ENCODE results near the gene CHD5. TPM values are rescaled to one million over a fixed set of nuclear protein-coding genes. Genes with fewer than 3 reads are reported as not detected.

Gene CHD5
- total RNA-seq, 1 experiment from 2014 or later = 2.4 TPM

DNA sequence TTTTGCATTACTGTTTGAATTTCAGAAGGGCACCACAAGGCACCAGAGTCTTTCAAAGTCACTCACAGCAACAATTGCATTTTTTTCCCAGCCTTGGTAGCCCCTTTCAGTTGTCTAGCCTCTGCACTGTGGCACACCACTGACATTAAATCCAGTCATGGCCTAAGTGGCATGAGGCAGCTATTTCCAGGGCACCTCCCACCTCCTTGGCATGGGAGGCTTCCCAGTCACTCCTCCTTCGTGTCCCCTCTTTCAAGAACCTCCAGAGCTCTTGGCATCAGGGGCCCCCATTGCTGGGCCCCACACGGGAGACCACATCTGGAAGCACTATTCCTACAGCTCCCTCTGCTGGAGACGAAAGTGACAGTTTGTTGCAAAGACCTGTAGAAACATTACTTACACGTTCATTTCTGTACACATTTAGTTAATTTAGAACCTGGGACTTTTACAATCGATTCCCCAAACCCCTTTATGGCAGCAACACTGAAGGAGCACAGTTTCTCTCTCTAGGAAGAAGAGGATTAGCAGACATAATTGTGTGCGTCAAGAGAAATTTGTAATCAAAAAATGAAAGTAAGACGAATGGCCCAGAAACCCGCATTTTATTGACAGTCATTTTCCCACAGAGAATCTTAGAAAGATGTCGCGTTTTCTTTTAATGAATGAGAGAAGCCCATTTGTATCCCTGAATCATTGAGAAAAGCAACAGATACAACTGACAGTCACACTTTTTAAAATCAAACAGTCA lies 5.7 kb upstream of the CHD5 start (continued):
- TF ChIP-seq, protein P1, sequence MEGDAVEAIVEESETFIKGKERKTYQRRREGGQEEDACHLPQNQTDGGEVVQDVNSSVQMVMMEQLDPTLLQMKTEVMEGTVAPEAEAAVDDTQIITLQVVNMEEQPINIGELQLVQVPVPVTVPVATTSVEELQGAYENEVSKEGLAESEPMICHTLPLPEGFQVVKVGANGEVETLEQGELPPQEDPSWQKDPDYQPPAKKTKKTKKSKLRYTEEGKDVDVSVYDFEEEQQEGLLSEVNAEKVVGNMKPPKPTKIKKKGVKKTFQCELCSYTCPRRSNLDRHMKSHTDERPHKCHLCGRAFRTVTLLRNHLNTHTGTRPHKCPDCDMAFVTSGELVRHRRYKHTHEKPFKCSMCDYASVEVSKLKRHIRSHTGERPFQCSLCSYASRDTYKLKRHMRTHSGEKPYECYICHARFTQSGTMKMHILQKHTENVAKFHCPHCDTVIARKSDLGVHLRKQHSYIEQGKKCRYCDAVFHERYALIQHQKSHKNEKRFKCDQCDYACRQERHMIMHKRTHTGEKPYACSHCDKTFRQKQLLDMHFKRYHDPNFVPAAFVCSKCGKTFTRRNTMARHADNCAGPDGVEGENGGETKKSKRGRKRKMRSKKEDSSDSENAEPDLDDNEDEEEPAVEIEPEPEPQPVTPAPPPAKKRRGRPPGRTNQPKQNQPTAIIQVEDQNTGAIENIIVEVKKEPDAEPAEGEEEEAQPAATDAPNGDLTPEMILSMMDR (IDR thresholded peaks at IDR 0.05) = peak; percentile 43; the same call in 1 of the 2 replicates

DNA sequence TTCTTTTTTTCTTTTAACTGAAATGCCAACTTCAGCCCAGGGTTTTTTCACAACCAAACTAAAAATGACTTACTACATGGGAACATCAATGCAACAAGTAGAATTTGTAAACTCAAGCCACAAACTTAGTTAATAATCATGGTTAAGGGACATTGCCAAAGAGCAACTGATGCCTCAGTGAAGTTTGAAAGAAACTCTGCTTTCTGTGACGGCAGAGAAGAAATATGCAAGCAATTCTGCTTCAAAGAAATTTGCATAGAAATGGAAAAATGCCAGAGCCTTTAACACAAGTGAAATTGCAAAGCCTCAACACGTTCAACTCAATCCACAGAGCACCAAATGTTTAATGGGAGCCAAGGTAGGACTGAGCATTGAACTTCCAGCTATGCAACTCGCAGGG lies 5.0 kb upstream of the CHD5 start:
- no peak for ATAC-seq
- Mint-ChIP-seq H3K27ac (peak overlapping the region; percentile 74), H3K9me3 (no peaks in the 10 kb centered on the region), H3K4me1 (peaks cover 53% of the 10 kb centered on the region), H3K27me3 (ENCODE audit: low read depth) (peaks cover 27% of the 10 kb centered on the region), H3K4me3 (no peak overlapping the region; the same call in 1 of the 2 replicates), H3K36me3 (peaks cover 35% of the 10 kb centered on the region)
- POLR2A ChIA-PET = interaction anchor here (0.6 to 1.4 kb wide), 2 partner anchors 20 to 21 kb away, joined by 3 to 4 read pairs; partner anchors contain the start of gene RNF207
- TF ChIP-seq, protein P2, sequence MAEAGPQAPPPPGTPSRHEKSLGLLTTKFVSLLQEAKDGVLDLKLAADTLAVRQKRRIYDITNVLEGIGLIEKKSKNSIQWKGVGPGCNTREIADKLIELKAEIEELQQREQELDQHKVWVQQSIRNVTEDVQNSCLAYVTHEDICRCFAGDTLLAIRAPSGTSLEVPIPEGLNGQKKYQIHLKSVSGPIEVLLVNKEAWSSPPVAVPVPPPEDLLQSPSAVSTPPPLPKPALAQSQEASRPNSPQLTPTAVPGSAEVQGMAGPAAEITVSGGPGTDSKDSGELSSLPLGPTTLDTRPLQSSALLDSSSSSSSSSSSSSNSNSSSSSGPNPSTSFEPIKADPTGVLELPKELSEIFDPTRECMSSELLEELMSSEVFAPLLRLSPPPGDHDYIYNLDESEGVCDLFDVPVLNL (CRISPR knock-in tag; IDR thresholded peaks at IDR 0.05; ENCODE audit: borderline replicate concordance, low read depth) = no peak
- CTCF ChIA-PET = interaction anchor here (0.6 to 1.8 kb wide), 29 partner anchors 8 to 238 kb away, joined by 3 to 28 read pairs (median 4); partner anchors contain the start of genes ACOT7 and RNF207
- no peak for DNase-seq (ENCODE audit: low spot score)

DNA sequence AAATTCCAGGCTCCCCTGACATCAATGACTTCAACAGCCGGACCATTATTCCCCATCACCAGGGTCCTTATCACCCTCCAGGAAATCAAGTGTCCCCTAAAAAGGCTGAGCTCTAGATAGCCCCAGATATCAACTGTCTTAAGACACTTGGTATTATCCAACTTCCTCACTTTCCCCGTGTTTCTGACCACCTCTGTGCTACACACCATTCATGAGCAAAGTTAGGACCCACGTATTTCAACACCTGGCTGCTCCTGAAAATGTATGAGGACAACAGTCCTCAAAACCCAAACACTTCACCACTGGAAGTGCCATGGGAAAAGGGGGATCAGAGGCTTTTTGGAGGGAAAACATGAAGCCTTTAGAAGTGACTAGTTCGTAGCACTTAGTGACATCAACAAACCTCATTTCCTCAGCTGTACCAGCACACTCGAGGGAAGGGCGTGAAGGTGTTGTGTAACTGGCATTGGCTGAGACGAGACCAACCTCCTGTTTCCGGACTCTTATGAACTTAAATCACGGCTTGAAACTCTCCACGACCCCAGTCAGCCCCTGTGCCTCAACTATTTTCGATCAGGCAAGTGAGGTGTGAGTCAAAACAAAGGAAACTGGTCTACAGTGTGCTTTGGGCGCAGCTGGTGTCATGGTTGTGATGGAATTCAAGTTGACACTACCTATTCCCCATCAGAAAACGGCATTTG lies 4.1 kb upstream of the CHD5 start:
- peaks cover 53% of the 10 kb centered on the region for H3K4me1 Mint-ChIP-seq
- ChIA-PET CTCF (interaction anchor here (1.8 to 6.2 kb wide), 2 partner anchors 22 to 204 kb away, joined by 5 to 47 read pairs; partner anchors contain the start of gene RNF207), POLR2A (no interaction called here)
- H3K36me3 Mint-ChIP-seq = peaks cover 28% of the 10 kb centered on the region
- TF ChIP-seq PRRX2 (CRISPR knock-in tag; IDR thresholded peaks at IDR 0.05) (peak; percentile 53; the same call in 1 of the 2 replicates), EMX1 (CRISPR knock-in tag; IDR thresholded peaks at IDR 0.05) (0 out of 2 replicates have a peak, but pooled peaks have one; percentile 48)
- TF ChIP-seq, protein P3, sequence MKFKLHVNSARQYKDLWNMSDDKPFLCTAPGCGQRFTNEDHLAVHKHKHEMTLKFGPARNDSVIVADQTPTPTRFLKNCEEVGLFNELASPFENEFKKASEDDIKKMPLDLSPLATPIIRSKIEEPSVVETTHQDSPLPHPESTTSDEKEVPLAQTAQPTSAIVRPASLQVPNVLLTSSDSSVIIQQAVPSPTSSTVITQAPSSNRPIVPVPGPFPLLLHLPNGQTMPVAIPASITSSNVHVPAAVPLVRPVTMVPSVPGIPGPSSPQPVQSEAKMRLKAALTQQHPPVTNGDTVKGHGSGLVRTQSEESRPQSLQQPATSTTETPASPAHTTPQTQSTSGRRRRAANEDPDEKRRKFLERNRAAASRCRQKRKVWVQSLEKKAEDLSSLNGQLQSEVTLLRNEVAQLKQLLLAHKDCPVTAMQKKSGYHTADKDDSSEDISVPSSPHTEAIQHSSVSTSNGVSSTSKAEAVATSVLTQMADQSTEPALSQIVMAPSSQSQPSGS (CRISPR knock-in tag; IDR thresholded peaks at IDR 0.05; ENCODE audit: borderline replicate concordance, low read depth) = no peak
- TF ChIP-seq, protein P4, sequence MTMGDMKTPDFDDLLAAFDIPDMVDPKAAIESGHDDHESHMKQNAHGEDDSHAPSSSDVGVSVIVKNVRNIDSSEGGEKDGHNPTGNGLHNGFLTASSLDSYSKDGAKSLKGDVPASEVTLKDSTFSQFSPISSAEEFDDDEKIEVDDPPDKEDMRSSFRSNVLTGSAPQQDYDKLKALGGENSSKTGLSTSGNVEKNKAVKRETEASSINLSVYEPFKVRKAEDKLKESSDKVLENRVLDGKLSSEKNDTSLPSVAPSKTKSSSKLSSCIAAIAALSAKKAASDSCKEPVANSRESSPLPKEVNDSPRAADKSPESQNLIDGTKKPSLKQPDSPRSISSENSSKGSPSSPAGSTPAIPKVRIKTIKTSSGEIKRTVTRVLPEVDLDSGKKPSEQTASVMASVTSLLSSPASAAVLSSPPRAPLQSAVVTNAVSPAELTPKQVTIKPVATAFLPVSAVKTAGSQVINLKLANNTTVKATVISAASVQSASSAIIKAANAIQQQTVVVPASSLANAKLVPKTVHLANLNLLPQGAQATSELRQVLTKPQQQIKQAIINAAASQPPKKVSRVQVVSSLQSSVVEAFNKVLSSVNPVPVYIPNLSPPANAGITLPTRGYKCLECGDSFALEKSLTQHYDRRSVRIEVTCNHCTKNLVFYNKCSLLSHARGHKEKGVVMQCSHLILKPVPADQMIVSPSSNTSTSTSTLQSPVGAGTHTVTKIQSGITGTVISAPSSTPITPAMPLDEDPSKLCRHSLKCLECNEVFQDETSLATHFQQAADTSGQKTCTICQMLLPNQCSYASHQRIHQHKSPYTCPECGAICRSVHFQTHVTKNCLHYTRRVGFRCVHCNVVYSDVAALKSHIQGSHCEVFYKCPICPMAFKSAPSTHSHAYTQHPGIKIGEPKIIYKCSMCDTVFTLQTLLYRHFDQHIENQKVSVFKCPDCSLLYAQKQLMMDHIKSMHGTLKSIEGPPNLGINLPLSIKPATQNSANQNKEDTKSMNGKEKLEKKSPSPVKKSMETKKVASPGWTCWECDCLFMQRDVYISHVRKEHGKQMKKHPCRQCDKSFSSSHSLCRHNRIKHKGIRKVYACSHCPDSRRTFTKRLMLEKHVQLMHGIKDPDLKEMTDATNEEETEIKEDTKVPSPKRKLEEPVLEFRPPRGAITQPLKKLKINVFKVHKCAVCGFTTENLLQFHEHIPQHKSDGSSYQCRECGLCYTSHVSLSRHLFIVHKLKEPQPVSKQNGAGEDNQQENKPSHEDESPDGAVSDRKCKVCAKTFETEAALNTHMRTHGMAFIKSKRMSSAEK (CRISPR knock-in tag; IDR thresholded peaks at IDR 0.05; ENCODE audit: borderline replicate concordance) = peak; percentile 28
- peak overlapping the region; percentile 74 for H3K27ac Mint-ChIP-seq
- H3K27me3 Mint-ChIP-seq (ENCODE audit: low read depth) = peaks cover 27% of the 10 kb centered on the region
- no peaks in the 10 kb centered on the region for H3K9me3 Mint-ChIP-seq
- DNase-seq (ENCODE audit: low spot score) (no peak), ATAC-seq (peak; percentile 1)
- H3K4me3 Mint-ChIP-seq = no peak overlapping the region

DNA sequence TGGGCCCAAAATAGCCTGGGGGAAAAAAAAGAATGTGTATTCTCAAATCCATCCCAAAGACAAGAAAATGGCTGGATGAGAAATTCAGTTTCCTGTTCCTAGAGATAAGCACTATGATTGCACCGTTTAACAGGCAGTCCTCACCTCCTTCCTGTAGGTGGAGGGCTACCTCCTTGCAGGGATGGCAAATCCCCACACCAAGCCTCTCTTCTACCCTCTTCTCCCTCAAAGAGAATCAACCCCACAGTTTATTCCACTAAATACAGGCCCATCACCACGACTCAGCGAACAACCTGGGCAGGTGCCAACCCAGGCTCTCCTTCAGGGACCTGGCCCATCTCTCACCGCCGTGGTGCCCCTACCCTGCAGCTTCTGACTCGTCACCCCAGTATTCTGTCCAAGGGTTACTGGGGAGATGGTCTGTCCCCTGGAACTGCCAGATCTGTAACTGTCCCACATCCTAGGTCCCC lies 3.4 kb upstream of the CHD5 start:
- H3K27me3 Mint-ChIP-seq (ENCODE audit: low read depth) = peaks cover 34% of the 10 kb centered on the region
- TF ChIP-seq SP1 (CRISPR knock-in tag; conservative IDR thresholded peaks at IDR 0.05) (no peak), JUN (CRISPR knock-in tag; IDR thresholded peaks at IDR 0.05) (no peak), ZNF416 (CRISPR knock-in tag; IDR thresholded peaks at IDR 0.05) (peak; percentile 64; the same call in 1 of the 2 replicates), MYBL2 (CRISPR knock-in tag; IDR thresholded peaks at IDR 0.05) (no peak)
- TF ChIP-seq, protein P5, sequence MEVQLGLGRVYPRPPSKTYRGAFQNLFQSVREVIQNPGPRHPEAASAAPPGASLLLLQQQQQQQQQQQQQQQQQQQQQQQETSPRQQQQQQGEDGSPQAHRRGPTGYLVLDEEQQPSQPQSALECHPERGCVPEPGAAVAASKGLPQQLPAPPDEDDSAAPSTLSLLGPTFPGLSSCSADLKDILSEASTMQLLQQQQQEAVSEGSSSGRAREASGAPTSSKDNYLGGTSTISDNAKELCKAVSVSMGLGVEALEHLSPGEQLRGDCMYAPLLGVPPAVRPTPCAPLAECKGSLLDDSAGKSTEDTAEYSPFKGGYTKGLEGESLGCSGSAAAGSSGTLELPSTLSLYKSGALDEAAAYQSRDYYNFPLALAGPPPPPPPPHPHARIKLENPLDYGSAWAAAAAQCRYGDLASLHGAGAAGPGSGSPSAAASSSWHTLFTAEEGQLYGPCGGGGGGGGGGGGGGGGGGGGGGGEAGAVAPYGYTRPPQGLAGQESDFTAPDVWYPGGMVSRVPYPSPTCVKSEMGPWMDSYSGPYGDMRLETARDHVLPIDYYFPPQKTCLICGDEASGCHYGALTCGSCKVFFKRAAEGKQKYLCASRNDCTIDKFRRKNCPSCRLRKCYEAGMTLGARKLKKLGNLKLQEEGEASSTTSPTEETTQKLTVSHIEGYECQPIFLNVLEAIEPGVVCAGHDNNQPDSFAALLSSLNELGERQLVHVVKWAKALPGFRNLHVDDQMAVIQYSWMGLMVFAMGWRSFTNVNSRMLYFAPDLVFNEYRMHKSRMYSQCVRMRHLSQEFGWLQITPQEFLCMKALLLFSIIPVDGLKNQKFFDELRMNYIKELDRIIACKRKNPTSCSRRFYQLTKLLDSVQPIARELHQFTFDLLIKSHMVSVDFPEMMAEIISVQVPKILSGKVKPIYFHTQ (CRISPR knock-in tag; IDR thresholded peaks at IDR 0.05) = peak; percentile 35; the same call in 1 of the 2 replicates

More for the DNA sequence above, 3.4 kb upstream of the CHD5 start:
- H3K36me3 Mint-ChIP-seq = peaks cover 22% of the 10 kb centered on the region
- ChIA-PET POLR2A (interaction anchor here (0.5 kb wide), 1 partner anchor 44 kb away, joined by 3 read pairs; no protein-coding TSS in a partner anchor), CTCF (interaction anchor here (1.3 to 6.2 kb wide), 3 partner anchors 17 to 130 kb away, joined by 5 to 47 read pairs (median 8); partner anchors contain the start of genes RNF207 and RPL22)
- no peak overlapping the region for H3K4me3 Mint-ChIP-seq
- peak; percentile 52 for ATAC-seq
- H3K4me1 Mint-ChIP-seq = peaks cover 52% of the 10 kb centered on the region
- no peaks in the 10 kb centered on the region for H3K9me3 Mint-ChIP-seq
- H3K27ac Mint-ChIP-seq = peak overlapping the region; percentile 74; the same call in 1 of the 2 replicates
- DNase-seq (ENCODE audit: low spot score) = no peak
